BE2C (cell line): ENCODE results near the gene DZIP1.

Source experiments
- DNase-seq: peaks from one replicate; pipeline ENCODE4 v3.0.0-alpha.2; 2020
- H3K27me3 ChIP-seq: fragments of 250-450 bp; sonication (Bioruptor Pico); 2 replicates; pipeline ENCODE4 v1.5.1; 2020; ENCODE audit warnings: mild to moderate bottlenecking
- H3K36me3 ChIP-seq: fragments of 250-450 bp; sonication (Bioruptor Pico); 2 replicates; pipeline ENCODE4 v1.5.1; 2020; ENCODE audit warnings: mild to moderate bottlenecking
- H3K4me1 ChIP-seq: fragments of 250-450 bp; sonication (Bioruptor Pico); 2 replicates; pipeline ENCODE4 v1.5.1; 2020
- H3K4me3 ChIP-seq: 2 replicates; pipeline ENCODE4 v1.5.1; 2011; ENCODE audit warnings: low read depth, low read length
- H3K9me3 ChIP-seq: fragments of 250-450 bp; sonication (Bioruptor Pico); 2 replicates; pipeline ENCODE4 v1.5.1; 2020
- TF ChIP-seq, protein P1 (sequence below): IDR thresholded peaks from 2 replicates; pipeline ENCODE4 v1.5.1; 2012; ENCODE audit warnings: mild to moderate bottlenecking, low read depth, low read length

DZIP1 gene

GRCh38 chr13:95553581-95554385, 90.7 kb downstream of the DZIP1 start:
- H3K4me3 ChIP-seq, result no peak overlapping the region
- H3K36me3 ChIP-seq, result no peaks in the 10 kb centered on the region
- TF ChIP-seq, protein P1, sequence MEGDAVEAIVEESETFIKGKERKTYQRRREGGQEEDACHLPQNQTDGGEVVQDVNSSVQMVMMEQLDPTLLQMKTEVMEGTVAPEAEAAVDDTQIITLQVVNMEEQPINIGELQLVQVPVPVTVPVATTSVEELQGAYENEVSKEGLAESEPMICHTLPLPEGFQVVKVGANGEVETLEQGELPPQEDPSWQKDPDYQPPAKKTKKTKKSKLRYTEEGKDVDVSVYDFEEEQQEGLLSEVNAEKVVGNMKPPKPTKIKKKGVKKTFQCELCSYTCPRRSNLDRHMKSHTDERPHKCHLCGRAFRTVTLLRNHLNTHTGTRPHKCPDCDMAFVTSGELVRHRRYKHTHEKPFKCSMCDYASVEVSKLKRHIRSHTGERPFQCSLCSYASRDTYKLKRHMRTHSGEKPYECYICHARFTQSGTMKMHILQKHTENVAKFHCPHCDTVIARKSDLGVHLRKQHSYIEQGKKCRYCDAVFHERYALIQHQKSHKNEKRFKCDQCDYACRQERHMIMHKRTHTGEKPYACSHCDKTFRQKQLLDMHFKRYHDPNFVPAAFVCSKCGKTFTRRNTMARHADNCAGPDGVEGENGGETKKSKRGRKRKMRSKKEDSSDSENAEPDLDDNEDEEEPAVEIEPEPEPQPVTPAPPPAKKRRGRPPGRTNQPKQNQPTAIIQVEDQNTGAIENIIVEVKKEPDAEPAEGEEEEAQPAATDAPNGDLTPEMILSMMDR, result no peak
- H3K9me3 ChIP-seq, result no peaks in the 10 kb centered on the region
- DNase-seq, result no peak
- H3K27me3 ChIP-seq, result no peaks in the 10 kb centered on the region
- H3K4me1 ChIP-seq, result no peaks in the 10 kb centered on the region

- no peak for DNase-seq
- H3K27me3 ChIP-seq, result no peaks in the 10 kb centered on the region
- no peak within 1 kb of the TSS for H3K4me3 ChIP-seq
Observed at GRCh38 chr13:95552539-95553441, 91.7 kb downstream of the DZIP1 start, which contains the start of gene CLDN10. Gene CLDN10 (plus strand): TSS chr13:95552720. CDS start chr13:95552754, 34 bp downstream.

DNA sequence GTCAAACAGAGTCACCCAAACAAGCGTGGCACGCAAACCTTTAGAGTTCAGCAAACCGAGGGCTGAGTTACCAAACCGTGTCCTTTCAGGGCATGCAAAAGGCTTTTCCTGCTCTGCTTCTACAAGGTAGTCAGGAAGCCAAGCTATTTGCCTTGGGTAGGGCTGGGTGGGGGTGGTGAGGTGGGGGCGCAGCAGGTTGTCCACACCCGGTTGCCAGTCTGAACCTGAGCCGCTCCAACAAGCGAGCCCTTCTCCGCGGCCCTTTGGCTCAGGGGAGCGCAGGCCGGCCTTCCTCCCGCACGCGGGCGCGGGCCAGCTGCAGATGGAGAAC, 92.3 kb downstream of the DZIP1 start:
- DNase-seq, result no peak
- no peak overlapping the region for H3K4me3 ChIP-seq
- H3K9me3 ChIP-seq, result no peaks in the 10 kb centered on the region
- H3K36me3 ChIP-seq, result no peaks in the 10 kb centered on the region
- no peaks in the 10 kb centered on the region for H3K4me1 ChIP-seq
- TF ChIP-seq, protein P1, result no peak
- no peaks in the 10 kb centered on the region for H3K27me3 ChIP-seq

More at GRCh38 chr13:95552539-95553441, 91.7 kb downstream of the DZIP1 start, which contains the start of gene CLDN10:
- H3K9me3 ChIP-seq, result no peaks in the 10 kb centered on the region
- TF ChIP-seq, protein P1, result no peak
- no peaks in the 10 kb centered on the region for H3K4me1 ChIP-seq
- H3K36me3 ChIP-seq, result no peaks in the 10 kb centered on the region

GRCh38 chr13:95547531-95548167, 96.9 kb downstream of the DZIP1 start:
- DNase-seq, result no peak
- Histone ChIP-seq H3K9me3 (no peaks in the 10 kb centered on the region), H3K4me1 (no peaks in the 10 kb centered on the region), H3K4me3 (no peak overlapping the region), H3K36me3 (no peaks in the 10 kb centered on the region), H3K27me3 (no peaks in the 10 kb centered on the region)
- TF ChIP-seq, protein P1, result no peak

- TF ChIP-seq, protein P1, result no peak
Observed at GRCh38 chr13:95546919-95547318, 97.6 kb downstream of the DZIP1 start.

More at GRCh38 chr13:95546919-95547318, 97.6 kb downstream of the DZIP1 start:
- H3K4me1 ChIP-seq, result no peaks in the 10 kb centered on the region
- H3K36me3 ChIP-seq, result no peaks in the 10 kb centered on the region
- H3K9me3 ChIP-seq, result no peaks in the 10 kb centered on the region
- no peak overlapping the region for H3K4me3 ChIP-seq
- no peak for DNase-seq
- no peaks in the 10 kb centered on the region for H3K27me3 ChIP-seq
